NCI-H2227 treated with DMSO at 0.1 percent for 48 hours (cell line): ENCODE data around the gene CDH13.

Experiments
- DNase-seq: peaks from one replicate; lab custom pipeline; 2025; lab: John Stamatoyannopoulos, UW

CDH13 gene

DNA sequence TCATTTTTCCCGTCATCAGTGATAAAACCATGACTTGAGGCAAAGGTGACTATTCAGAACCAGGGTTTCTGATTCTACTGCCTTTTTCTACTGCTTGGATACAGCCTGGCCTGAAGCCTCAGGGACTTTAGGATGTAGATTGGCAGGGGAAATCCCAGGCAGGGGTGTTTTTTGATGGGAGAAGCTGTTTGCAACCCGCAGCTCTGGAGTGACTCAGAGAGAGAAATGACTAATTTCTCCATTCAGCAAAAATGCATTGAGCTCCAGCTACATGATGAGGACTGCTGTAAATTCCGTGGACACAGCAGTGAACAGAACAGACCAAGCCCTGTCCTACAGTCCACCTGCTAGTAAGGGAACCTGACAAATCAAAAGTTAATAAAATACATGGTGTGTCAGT, 560.6 kb downstream of the CDH13 start:
- DNase-seq, result no peak

GRCh38 chr16:83196796-83197195, 570.0 kb downstream of the CDH13 start:
- DNase-seq, result no peak

GRCh38 chr16:83197450-83197849, 570.7 kb downstream of the CDH13 start:
- no peak for DNase-seq

DNA sequence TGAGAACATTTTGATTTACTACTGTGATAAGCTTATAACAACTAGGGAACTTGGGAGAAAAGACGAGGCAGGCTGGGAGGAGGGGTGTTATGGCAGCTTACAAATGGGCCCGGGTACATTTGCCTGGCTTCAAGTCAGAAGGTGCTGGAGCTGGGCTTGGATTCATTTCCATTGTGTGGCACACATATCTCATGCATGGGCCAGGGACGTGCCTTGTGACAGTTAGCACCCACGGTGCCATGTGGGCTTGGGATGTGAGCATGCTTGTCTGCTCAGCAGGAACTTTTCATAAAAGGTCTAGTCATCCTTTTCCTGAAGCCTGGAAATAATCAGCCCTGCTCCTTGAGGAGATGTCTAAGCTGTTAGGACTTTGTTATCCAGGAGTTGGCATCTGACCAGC, 572.2 kb downstream of the CDH13 start:
- DNase-seq, result no peak

- DNase-seq, result no peak
These were observed 573.4 kb downstream of the CDH13 start for GRCh38 chr16:83200005-83200779.

- DNase-seq, result no peak
These were observed 575.0 kb downstream of the CDH13 start for GRCh38 chr16:83201748-83202147.

GRCh38 chr16:83205896-83206295, 579.1 kb downstream of the CDH13 start:
- DNase-seq, result no peak

DNA sequence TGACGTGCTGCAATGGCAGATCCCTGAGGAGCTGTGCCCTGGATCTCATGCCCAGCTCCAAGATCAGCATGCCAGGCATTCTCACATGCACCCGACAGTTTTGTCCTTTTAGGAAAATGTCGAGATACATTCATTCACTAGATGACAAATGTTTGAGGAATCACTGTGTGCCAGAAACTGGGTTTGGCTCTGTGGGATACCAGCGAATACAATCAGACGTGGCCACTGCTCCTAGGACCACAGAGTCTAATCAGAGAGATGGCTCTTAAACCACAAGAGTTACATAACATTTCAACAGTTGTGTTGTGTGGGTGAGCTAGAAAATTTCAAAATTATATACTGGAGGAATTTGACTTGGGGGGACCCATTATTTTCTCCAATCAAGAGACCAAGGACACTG, 579.7 kb downstream of the CDH13 start:
- DNase-seq, result no peak

DNA sequence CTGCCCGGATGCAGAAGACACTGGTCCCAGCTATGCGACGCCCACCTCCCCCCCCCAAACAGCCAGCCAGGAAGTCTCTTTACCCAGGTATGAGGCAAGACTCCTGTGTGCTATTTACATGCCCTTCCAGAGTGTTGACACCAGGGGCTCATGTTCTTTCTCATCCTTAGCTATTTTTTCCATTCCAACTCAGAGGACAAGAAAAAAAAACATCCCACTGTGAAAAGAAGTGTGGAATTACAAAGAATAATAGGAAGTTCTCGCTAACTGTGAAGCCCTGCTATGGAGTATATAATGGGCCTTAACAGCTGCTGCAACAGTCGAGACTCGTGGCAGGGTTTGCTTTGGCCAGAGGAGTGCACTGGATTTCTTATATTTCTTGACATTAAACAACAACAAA, 584.9 kb downstream of the CDH13 start:
- DNase-seq, result no peak

DNA sequence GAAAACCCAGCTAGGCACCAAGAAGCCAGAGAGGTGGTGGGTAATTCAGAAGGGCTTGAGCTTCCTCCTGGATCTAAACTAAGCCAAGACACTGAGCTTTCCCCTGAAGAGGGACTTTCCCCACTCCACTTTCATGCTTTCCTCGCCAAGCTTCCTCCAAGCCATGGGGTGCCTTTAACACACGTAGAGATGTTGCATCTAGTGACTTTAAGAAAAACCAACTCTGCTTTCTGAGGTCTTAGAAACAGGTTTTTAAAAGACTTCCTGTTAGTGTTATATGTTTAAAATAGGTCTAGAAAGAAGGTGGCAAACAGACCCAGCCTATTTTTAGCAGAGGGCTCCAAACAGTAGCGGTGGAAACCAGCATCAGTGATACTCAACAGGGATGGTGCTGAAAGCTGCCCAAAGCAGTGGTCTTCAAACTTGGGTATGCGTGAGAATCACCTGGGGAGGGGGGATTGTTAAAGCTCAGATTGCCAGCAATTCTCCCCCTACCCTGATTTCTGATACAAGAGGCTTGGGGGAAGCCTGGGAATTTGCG, 585.6 kb downstream of the CDH13 start:
- no peak for DNase-seq

GRCh38 chr16:83214671-83215070, 587.9 kb downstream of the CDH13 start:
- no peak for DNase-seq

- DNase-seq, result no peak
These were observed 588.7 kb downstream of the CDH13 start for GRCh38 chr16:83215406-83216001.

DNA sequence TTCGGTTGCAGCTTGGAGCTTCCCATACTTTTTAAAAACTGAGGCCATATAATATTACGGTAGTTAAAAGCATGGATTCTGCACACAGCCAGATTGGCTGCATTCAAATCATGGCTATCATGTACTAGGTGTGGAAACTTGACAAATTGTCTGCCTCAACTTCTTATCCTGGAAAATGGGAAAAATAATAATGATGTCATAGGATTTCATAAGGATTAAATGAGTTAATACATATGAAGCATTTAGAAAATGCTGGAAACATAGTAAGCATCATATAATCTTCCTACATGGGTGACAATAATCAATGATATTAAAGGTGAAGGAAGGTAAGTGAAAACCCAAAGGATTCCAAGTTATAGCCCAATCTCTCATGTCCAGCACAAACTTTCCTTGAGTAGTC, 592.5 kb downstream of the CDH13 start:
- no peak for DNase-seq

DNA sequence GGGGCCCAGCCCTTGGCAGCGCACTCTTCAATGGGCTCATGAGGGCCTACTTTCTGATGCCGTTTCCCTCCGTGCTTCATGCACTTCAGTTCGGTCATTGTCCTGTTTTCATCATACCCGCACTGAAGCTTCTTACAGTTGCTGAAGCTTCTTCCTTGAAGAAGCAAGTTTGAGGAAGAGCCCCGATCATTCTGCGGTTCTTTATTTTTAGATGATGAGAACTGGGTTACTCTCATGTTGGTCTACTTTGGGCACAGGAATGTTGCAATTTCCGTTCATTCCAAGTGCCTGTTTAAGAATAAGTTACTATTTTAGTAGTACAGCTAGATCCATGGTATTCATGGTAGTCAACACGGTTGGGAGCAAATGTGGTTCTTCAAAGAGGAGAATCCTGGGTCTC, 593.3 kb downstream of the CDH13 start:
- no peak for DNase-seq

GRCh38 chr16:83224642-83225041, 597.9 kb downstream of the CDH13 start:
- no peak for DNase-seq

GRCh38 chr16:83227336-83227735, 600.6 kb downstream of the CDH13 start:
- DNase-seq, result no peak

GRCh38 chr16:83231729-83232128, 605.0 kb downstream of the CDH13 start:
- DNase-seq, result no peak

GRCh38 chr16:83233153-83233552, 606.4 kb downstream of the CDH13 start:
- DNase-seq, result no peak

DNA sequence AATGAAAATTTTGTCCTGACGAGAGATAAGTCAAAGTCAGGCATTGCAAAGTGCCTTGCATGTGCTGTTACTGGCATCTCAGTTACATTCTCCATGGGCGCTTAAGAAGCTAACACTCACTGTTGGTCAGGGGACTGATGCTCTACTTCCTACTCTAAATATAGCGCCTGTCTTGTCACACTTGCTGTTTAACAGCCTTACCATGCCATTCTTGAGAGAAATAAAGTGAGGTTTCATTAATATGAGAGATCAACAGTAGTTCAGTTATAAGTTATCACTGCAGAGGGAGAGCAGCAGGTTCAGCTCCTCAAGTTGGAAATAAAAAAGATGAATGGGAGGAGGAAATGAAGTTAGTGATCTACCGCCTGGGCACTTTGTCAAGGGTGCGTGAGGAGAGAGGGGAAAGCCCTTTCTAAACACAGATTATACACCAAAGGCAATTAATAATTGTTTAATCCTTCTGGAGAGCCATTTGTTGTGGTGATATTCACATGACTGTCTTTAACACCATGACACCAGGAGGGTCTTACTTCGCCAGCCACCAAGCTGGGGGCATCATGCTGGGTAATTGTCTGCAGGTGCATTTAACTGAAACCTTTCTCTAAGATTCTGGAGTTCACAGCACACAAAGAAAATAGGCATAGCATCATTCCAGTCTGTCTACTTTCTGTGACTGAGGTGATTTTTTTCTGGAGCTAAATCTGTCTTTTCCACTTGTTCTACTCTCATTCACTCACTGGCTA, 612.4 kb downstream of the CDH13 start:
- DNase-seq, result no peak

- DNase-seq, result no peak
These were observed 617.3 kb downstream of the CDH13 start for GRCh38 chr16:83244057-83244456.

DNA sequence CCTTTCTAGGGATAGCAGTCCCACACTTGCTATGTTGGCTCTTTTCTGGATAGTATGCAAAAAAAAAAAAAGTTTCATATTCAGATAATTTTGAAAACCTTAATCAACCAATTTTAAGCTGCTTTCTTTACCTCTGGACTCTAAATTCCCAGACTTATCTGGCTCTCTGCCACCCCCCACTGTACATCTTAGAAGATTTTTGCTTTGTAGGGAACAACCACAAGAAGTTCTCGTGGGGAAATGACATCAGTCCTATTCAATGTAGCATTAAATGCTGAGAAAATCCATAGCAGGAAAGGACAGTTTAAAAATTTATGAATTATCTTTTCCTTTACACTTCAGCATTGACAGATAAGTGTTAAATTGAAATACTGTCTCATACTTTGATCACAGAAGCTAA, 618.3 kb downstream of the CDH13 start:
- DNase-seq, result no peak

DNA sequence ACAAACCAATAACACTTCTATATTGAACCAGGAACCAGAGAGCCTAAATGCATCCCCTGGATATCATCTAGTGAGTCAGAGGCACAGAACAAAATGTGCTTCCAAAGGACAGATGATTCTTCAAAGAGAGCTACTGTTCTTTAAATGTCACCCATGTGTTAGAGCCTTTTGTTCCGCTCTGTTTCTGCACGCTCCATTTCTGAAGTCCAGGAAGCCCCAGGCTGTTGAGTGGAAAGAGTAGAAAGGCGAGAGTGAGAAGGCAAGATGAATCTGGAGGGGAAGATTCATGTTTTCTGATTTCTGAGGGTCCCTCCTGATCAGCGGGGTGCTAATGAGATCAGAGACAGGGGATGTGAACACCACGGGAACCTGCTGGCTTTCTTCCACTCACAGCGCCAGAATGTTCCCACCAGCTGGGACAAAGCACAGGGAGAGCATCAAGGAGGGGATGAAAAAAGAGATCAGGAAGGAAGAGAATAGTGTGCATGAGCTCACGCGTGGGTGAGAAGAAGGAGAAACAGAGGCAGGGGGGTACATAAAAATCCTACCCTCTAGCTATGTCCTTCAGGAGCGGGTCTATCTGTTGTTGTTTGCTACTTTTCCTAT, 621.1 kb downstream of the CDH13 start:
- DNase-seq, result no peak
